ENCODE results near the gene APOB. TPM values are rescaled to one million over a fixed set of nuclear protein-coding genes. Genes with fewer than 3 reads are reported as not detected.
"Not testable (repeated sequence)": the region's sequence is repeated elsewhere in the genome, so short reads cannot be mapped to it uniquely, and the experiment has no call there.

The APOB gene
- total RNA-seq, 2 donors from 2014 or later = 25.1 to 48.1 TPM

GRCh38 chr2:21035282-21035973 is 8.4 kb downstream of the APOB start:
- DNase-seq (no peak), ATAC-seq (no peak)
- intact Hi-C loops (cut with DNase I) = no loop called here

- no peak for ATAC-seq
- intact Hi-C loops (cut with DNase I) = no loop called here
Observed at GRCh38 chr2:21034972-21035279, 8.9 kb downstream of the APOB start.

GRCh38 chr2:21034156-21034971 is 9.5 kb downstream of the APOB start:
- ATAC-seq (no peak), DNase-seq (no peak)
- intact Hi-C loops (cut with DNase I) = no loop called here

More at GRCh38 chr2:21034972-21035279, 8.9 kb downstream of the APOB start:
- DNase-seq = no peak

GRCh38 chr2:21033237-21034155 is 10.4 kb downstream of the APOB start:
- ATAC-seq (no peak), DNase-seq (no peak)
- intact Hi-C loops (cut with DNase I) = no loop called here

GRCh38 chr2:21032338-21033236 is 11.3 kb downstream of the APOB start:
- intact Hi-C loops (cut with DNase I) = no loop called here
- no peak for DNase-seq
- peak; percentile 18 to 35 for ATAC-seq

GRCh38 chr2:21030983-21031968 is 12.6 kb downstream of the APOB start:
- no peak for DNase-seq
- no peak for ATAC-seq
- intact Hi-C loops (cut with DNase I) = no loop called here

- ATAC-seq = no peak
- intact Hi-C loops (cut with DNase I) = no loop called here
Observed at GRCh38 chr2:21029519-21029918, 14.4 kb downstream of the APOB start.

GRCh38 chr2:21028951-21029350 is 14.9 kb downstream of the APOB start:
- DNase-seq; ATAC-seq; intact Hi-C loops (cut with DNase I): not testable (repeated sequence)

More at GRCh38 chr2:21029519-21029918, 14.4 kb downstream of the APOB start:
- DNase-seq = no peak

- DNase-seq (no peak), ATAC-seq (no peak)
- intact Hi-C loops (cut with DNase I) = no loop called here
Observed at GRCh38 chr2:21028021-21028947, 15.6 kb downstream of the APOB start.

GRCh38 chr2:21026479-21027282 is 17.2 kb downstream of the APOB start:
- DNase-seq = no peak
- intact Hi-C loops (cut with DNase I) = no loop called here
- ATAC-seq = no peak

- ATAC-seq (no peak), DNase-seq (no peak)
- intact Hi-C loops (cut with DNase I) = no loop called here
Observed at GRCh38 chr2:21025690-21026478, 18.0 kb downstream of the APOB start.

- no peak for ATAC-seq
- DNase-seq = no peak
- intact Hi-C loops (cut with DNase I) = no loop called here
Observed at GRCh38 chr2:21024722-21025389, 19.0 kb downstream of the APOB start.

- ATAC-seq = no peak
- no peak for DNase-seq
- intact Hi-C loops (cut with DNase I) = no loop called here
Observed at GRCh38 chr2:21024198-21024597, 19.7 kb downstream of the APOB start.

GRCh38 chr2:21023419-21024181 is 20.3 kb downstream of the APOB start:
- ATAC-seq (no peak), DNase-seq (no peak)
- intact Hi-C loops (cut with DNase I) = no loop called here
